GM18508 (cell line): ENCODE measurements around the gene IGFBP7.
"Not testable (repeated sequence)": the region's sequence is repeated elsewhere in the genome, so short reads cannot be mapped to it uniquely, and the experiment has no call there.

Experiments
- ATAC-seq: cut with Tn5 transposase; IDR thresholded peaks from one replicate; pipeline ENCODE4 v1.9.1; 2021; ENCODE audit warnings: moderate number of reproducible peaks; ENCODE audit not compliant: insufficient read depth, unreplicated experiment

Gene IGFBP7

GRCh38 chr4:57047046-57047445 lies 63.1 kb downstream of the IGFBP7 start:
- ATAC-seq, result not testable (repeated sequence)

DNA sequence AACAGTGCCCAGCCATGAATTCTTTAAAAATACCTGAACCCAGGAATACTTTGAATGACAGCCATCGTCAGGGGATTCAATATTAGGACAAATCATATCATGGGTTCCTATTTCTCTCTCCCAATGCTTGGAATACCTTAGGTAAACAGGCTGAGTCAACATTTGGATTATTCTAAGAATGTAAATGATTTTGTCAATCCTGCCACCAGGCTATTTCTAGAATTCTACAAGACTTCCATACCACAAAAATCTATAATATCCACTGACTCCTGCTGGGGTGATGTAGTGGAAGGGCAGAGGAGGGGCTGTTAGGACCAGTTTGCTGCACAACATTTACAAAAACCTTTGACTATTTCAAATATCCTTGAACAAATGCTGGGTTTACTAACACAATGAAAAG lies 65.2 kb downstream of the IGFBP7 start:
- ATAC-seq, result no peak

DNA sequence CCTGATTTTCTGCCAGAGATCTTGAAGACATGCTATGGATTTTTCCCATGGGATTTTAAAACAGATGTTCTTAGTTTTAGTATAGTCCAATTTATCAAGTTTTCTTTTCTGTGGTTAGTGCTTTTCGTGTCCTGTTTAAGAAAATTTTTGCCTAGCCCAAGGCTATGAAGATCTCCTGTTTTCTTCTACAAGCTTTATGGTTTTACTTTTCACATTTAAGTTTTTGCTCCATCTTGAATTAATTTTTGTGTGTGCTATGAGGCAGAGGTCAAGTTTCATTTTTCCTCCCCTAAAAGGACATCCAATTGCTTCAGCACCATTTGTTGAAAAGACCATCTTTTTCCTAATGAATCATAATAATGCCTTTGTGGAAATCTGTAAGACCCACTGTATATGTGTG lies 65.9 kb downstream of the IGFBP7 start:
- ATAC-seq, result no peak

- ATAC-seq, result no peak
Observed at GRCh38 chr4:57043347-57044251, 66.6 kb downstream of the IGFBP7 start.

- no peak for ATAC-seq
Observed at GRCh38 chr4:57042711-57043169, 67.4 kb downstream of the IGFBP7 start.

GRCh38 chr4:57041020-57041419 lies 69.2 kb downstream of the IGFBP7 start:
- no peak for ATAC-seq

DNA sequence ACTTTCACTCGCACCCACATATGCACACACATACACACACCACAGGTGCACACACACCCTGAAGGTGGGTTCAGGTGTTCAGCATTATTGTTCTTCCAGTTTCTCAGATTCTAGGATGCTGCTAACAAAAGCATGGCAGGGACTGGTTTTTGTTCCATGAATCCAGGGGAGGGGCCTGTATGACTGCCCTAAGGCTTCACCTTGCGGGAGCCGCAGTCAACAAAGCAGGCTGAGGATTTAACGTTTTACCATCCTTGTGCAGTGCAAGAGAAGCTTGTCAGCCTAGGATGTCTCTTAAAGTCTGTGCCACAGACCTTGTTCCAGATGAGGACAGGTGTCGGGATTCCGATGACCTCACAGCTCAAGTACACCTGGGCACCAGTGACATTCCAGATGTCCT lies 69.7 kb downstream of the IGFBP7 start:
- ATAC-seq, result no peak

GRCh38 chr4:57039345-57039744 lies 70.8 kb downstream of the IGFBP7 start:
- ATAC-seq, result no peak

GRCh38 chr4:57037982-57038604 lies 72.1 kb downstream of the IGFBP7 start:
- ATAC-seq, result no peak

- no peak for ATAC-seq
Observed at GRCh38 chr4:57034520-57034919, 75.7 kb downstream of the IGFBP7 start.

GRCh38 chr4:57023104-57023503 lies 87.1 kb downstream of the IGFBP7 start:
- ATAC-seq, result no peak

DNA sequence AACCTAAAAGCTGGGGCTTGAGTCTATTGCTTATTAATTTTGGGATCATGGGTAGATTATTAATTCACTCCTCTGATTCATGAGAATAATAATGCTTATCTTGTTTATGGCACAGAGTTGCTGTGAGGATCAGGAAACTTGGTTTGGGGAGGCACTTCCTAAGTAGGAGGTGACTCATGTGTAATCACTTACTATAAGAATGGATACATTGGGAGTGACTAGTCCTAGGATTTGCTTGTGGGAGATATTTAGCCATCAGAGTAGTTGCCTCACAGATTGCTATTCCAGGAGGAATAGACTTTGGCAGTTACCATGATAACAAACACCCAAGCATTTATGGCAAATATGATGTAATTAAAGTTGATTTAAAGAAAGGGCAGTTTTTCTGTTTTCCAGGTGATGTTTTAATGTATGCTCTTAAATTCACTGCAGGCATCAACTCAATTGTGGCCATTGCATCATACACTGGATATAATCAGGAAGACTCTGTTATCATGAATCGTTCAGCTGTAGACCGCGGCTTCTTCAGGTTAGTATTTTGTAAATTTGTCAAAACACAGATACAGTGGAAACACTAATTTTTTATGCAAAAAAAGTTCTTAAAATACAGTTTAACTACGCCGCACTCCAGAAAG lies 89.6 kb downstream of the IGFBP7 start:
- no peak for ATAC-seq

- no peak for ATAC-seq
Observed at GRCh38 chr4:57018980-57019379, 91.2 kb downstream of the IGFBP7 start.

GRCh38 chr4:57013543-57014120 lies 96.6 kb downstream of the IGFBP7 start:
- no peak for ATAC-seq

DNA sequence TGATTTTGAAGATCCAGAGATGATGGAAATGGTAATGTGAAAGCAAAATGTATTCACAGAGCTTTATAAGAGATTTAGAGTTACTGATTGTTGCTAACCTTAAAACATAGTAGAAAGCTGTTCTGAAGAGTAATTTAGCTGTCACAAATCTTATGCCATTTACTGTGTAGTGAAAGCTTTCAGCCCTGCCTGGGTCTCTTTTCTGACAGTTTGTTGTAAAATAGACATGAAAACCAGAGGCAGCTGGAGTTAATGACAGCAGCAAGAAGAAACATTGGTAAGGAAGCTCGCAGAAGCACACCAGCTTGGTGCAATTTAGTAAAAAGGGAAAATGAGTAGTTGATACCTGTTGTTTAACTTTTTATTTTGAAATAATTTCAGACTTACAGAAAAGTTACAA lies 110.4 kb downstream of the IGFBP7 start:
- no peak for ATAC-seq

- no peak for ATAC-seq
Observed at GRCh38 chr4:56995525-56995924, 114.7 kb downstream of the IGFBP7 start.

DNA sequence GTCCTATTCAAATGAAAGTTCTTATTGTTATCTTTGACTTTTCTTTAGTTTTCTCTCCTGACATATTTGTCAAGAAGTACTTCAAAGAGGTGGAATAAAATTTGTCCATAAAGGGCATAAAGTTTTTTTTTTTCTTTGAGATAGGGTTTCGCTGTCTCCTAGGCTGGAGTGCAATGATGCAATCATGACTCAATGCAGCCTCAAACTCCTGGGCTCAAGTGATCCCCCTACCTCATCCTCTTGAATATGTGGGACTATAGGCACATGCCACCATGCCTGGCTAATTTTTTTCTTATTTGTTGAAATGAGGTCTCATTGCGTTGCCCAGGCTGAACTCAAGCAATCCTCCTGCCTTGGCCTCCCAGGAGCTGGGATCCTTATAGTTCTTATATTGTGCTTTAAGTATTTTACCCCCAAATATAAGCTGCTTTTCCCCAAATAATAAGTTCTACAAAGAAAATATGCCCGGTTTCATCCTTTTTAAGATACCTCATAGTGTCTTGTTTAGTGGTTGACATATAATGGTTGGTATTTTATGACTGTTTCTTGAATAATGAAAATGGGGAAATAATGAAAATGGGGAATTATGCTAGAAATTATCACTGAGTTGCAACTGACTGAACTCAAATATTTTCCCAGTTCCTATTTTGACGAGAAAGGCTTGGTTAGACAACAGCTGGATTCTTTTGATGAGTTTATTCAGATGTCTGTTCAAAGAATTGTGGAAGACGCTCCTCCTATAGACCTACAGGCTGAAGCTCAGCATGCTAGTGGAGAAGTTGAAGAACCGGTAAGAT lies 119.9 kb downstream of the IGFBP7 start:
- ATAC-seq, result no peak

DNA sequence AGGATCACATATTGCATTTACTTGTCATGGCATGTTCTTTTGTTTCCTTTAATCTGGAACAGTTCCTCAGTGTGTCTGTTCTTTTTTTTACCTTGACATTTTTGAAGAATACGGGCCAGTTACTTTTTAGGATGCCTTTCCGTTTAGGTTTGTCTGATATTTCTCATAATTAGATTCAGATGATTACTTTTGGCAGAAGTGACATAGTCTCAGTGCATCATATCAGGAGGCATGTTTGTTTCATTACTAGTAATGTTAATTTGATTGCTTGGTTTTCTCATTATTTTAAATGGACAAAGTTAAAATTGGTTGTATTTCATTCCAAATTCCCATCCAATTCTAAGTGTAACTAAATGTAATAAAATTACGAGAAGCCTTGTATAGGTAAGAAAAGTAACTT lies 123.2 kb downstream of the IGFBP7 start:
- no peak for ATAC-seq

GRCh38 chr4:56986192-56986591 lies 124.0 kb downstream of the IGFBP7 start:
- ATAC-seq, result no peak

GRCh38 chr4:56981795-56982201 lies 128.4 kb downstream of the IGFBP7 start:
- no peak for ATAC-seq
